Activated CD8-positive, alpha-beta memory T cell treated with anti-CD3 and anti-CD28 coated beads, Interleukin-2, amount 50 U/mL, for 1 hour (primary cell): ENCODE measurements around the gene WDR54.

Experiments used
- DNase-seq: peaks from one replicate; pipeline ENCODE4 v3.0.0-alpha.2; 2020; ENCODE audit errors: extremely low read depth

WDR54 gene, protein sequence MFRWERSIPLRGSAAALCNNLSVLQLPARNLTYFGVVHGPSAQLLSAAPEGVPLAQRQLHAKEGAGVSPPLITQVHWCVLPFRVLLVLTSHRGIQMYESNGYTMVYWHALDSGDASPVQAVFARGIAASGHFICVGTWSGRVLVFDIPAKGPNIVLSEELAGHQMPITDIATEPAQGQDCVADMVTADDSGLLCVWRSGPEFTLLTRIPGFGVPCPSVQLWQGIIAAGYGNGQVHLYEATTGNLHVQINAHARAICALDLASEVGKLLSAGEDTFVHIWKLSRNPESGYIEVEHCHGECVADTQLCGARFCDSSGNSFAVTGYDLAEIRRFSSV

DNA sequence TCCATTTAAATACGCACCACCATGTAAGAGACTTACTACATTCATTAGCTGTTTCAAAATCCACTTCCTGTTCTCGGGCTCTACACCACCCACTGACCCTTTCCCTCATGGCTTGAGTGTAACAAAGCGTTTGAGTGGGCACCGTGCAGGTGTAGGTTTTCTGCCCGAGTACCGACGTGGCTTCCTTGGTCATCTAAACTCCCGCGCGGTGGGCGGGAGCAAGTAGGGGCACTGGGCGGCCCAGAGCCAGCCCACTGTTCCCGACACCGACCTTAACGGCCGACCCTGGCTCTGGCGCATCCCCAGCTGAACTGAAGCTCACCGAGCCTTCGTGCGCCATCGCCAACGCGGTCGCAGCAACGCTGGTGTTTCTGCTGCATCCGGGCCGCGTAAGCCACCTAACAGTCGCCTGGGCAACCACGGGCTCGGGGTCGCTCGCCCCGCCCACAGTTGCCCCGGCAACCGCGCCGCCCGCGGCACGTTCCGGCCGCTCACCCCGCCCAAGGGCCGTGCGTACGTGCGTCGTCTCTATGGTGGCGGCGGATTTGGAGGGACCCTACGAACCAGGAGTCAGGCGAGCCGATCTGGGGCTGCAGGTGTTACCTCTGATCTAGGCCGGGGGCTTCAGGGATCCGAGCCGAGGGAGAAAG, at the start of gene WDR54, which contains the start of gene C2orf81:
TSS of gene WDR54 (plus strand) at position 510 of the 650 bp plus-strand sequence. CDS start 424 bp downstream, outside the sequence.
TSS of gene C2orf81 (minus strand) at position 399 of the 650 bp plus-strand sequence. CDS start at position 340, 59 bp downstream.
- DNase-seq: peak; percentile 80

DNA sequence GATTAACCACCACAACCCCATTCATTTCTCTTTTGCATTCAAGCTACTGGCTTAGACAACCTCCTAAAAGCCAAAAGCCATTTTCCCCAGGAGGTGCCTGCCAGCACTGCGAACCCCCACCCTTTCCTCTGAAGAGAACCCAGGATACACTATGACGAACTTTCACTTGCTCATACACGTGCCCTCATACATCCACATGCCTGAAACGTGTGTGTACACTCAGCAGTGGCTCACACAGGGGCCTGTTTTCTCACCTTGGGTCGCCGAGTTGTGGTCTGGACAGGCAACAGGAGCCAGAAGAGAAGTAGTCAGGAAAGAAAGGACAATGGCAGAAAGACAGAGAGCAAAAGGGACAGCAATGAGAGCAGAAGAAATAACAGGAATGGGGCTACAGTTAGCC, 48.9 kb upstream of the WDR54 start:
- no peak for DNase-seq

DNA sequence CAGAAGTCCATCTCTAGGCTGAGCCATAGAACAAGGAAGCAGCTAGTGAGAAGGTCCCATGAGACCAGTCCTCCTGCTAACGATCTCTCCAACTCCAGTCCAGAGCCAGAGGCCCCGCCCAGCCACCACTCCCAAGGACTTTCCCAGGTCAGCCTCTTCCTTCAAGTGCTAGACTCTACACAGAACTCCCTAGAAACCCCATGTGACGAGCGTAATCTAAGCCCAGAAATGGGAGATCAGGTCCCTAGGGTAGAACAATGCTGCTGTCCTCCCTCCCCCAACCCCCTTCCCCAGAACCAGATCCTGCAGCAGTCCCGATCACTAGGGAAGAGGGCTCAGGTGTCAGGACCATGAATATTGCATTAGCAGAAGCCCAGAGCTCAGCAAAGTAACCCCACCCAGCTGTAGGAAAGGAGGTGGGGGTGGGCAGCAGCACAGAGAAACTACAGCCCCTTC, 48.3 kb upstream of the WDR54 start:
- no peak for DNase-seq

DNA sequence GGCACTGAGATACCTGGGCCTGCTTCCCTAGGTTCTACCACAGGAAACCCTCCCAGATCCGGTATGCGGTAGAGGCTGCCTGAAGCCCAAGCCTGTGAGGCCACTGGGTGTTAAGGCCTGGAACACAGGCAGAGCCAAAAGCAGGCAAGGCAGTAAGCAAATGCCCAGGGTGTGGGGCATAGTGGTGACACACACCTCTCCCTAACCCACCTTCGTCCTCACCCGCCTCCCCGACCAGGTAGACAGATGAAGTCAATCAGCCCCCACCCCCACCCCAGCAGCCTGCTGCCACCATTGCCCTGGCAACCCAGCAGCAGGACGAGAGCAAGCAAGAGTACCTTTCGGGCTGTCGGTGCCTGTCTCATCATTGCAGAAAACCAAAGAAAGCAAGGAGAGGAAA, 47.5 kb upstream of the WDR54 start:
- no peak for DNase-seq

DNA sequence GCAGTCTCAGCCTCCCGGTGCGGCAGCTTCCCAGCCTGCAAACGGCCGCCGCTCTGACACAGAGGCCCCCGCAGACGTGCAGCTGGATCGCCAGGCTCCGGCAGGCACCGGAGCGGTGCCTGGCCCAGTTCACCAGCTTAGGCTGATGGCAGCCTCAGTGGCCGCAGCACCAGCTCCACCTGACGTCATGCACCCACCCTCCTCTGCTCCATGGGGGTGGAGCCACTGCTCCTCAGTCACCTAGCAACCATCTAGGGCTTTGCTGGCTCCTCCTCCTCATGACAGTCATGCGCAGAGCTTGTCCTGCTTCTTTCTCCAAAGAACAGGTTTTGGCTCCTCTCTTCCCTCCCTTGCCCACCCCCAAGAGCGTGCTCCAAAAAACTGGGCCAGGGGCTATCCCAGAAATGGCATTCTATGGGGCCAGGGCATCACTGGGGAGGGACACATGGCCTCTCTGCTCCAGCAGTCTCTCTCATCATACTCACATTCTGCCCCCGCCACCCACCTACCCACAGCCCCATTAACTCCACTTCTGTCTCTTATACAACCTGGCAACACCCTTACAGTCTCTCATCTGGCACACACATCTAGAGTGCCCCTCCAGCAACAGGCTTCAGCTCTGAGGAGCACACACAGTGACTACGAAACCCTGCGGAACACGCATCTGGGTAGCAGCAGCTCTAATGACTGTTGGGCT, 46.9 kb upstream of the WDR54 start:
- DNase-seq: no peak

DNA sequence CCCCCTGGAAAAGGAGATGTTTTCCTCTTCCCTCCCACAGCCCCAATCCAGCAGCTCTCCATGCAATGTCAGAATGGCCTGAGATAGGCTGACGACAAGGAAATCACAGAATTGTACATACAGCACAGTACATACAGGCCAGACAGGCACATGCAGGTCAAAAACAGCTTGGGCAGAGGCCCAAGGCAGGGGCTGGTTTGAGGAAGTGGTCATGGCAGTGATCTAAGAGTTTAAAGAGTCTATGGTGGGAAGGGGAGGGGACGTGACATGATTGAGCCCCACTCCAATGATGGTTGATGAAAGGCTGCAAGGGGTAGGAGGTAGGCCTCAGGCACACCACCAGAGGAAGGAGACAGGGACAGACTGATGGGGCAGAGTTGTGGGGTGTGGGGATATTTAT, 45.7 kb upstream of the WDR54 start:
- no peak for DNase-seq

DNA sequence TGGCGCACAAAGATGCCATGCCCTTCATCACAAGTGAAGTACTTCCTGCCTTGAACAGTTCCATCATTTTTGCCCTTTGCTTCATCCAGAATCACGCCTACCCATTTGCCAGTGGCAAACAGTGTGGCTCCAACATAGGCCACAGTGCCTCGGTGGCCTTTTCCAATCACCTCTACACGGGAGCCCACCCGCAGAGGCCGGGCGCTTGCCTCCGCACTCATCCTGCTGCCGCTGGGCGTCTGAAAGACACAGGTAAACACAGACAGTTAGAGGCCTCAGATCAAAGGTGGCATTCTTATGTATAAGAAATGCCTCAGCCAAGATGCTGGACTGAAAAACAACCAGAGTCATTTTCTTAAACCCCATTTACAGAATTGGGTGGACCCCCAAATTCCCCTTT, 43.5 kb upstream of the WDR54 start:
- no peak for DNase-seq

DNA sequence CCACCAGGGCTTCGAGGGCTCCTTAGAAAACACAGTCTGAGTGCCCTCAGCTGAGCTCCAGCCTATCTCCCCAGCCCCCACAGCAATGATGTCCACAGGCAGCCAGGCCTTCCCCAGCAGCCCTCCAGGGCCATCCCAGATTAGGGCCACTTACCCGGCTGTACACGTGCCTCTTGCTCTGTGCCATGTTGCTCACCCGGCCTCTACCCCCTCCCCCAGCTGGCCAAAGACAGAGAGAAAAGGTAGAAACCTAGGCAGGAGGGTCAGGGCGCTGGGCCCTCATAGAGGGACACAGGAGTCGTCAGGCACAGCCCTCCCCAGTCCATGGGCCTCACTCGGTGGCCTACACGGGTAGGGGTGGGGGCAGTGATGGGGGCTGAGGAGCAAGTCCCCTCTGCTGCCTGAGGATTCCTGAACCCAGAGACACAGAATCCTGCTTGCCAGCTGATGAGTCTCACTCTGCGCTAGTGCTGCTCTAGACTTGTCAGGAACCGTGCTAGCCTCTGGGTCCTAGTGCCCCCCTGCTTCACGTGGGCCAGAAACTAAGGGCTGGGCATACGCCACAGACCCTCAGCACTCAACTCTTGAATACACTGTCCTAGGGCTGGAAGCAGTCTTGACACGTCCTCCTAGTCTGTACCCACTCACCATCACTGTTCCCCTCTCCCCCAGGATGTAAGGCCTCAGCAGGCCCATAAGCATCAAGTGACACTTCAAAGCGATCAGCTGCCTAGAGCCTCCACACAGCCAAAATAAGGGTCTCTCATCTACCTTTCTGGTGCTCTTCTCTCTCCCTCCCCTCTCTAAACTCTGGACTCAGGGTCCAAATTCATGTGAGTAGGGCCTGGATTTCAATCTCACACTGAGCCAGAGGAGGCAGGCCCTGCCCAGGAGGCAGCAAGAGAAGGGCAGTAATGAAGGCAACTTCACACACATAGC, 41.4 kb upstream of the WDR54 start, which contains the start of gene DCTN1:
TSS of gene DCTN1 (minus strand) at position 461 of the 939 bp plus-strand sequence. CDS start at position 187, 274 bp downstream.
- no peak for DNase-seq

DNA sequence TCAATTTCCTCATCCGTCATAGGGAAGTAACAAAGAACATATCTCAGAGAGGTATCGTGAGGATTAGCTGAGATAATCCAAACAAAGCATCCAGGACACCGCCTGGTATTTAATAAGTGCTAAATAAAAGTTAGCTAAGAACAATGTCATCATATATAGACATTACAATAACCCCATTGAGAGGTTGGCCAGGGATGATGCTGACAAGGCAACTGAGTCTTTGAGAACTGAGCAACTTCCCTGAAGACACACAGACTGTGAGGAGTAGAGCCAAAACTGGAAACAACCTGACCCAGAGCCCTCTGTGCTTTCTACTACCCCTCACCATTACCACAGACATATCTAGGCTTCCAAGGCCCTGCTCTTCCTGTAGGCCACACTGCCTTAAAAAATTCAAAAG, 39.8 kb upstream of the WDR54 start:
- no peak for DNase-seq

DNA sequence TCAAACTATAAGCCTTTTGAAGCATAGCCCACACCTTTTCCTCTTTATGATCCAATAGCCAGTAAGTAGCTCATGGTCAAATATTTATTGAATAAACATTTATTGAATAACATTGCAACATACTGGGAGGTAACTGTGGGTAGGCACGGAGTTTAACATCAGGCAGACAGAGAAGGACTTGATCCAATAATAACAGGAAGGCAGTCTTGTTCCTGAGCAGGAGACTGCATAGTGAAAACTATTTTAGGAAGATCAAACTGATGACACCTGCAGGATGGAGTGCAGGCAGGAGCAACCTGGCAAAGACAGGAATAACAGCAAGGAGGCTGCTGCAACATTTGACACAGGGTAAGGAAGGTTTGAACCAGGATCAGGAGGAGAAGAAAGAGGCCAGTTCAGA, 38.3 kb upstream of the WDR54 start:
- no peak for DNase-seq

DNA sequence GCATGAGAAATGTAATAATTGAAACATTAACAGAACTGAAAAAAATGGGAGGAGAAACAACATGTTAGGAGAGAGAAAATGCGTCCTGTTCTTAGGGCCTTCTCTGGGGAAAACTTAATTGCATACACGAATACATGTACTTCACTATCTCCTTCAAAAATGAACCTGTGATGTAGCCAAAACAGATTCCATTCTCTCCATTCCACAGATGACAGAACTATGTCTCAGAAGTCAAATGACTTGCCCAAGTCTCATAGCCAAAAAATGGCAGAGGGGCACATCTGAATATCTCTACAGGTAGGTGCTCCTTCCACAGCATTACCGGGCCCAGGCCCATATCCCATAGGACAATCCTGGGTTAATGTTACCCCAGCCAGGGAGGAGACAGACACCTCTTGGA, 37.5 kb upstream of the WDR54 start:
- DNase-seq: no peak

DNA sequence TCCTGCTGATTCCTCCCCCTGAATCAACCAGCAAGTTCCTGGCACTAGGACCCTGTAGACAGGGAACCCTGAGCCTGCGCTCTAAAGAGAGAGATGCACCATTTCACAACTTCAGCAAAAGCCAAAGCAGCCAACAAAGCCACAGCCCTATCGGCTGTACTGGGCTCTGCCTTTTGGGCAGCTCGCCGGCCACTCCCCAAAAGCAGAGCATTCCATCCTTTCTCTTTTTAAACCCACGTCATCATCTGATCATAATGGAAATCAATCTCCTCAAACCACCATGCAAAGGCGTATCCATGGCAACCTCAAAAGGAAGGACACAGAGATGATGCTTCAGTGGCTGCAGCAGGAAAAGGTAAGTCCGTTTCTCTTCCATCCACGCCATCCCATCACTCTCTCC, 36.1 kb upstream of the WDR54 start:
- DNase-seq: no peak

DNA sequence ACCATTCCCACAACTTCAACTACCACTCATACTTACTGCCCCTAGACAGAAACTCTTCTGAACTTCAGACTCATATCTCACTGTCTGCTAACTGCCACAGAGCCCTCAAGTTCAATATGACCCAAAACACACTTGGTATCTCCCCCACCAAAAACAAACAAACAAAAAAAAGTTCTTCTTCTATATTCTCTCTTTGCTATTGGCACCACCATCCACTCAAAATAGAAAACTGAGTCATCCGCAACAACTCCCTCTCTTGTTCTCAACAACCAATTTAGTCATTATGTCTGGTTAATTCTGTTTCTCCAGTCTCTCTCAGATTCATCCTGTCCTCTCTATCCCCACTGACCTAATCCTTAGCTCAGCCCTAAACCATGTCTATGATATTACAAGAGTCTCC, 34.2 kb upstream of the WDR54 start:
- no peak for DNase-seq

DNA sequence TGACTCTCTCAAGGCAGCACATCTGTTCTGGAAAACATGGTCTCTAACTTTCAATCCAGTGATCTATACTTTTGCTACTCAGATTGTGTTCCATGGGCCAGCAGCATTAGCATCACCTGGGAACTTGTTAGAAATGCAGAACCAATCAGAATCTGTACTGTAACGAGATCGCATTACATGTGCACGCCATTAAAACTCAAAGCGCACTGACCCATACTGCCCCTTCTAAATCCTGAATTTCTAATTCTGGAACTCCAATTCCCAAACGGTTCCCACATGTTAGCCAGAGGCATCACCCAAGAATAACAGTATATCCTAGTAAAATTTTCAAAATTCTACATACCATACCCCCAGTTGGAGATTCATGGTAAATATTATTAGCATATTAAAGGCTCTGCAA, 30.9 kb upstream of the WDR54 start:
- DNase-seq: no peak

DNA sequence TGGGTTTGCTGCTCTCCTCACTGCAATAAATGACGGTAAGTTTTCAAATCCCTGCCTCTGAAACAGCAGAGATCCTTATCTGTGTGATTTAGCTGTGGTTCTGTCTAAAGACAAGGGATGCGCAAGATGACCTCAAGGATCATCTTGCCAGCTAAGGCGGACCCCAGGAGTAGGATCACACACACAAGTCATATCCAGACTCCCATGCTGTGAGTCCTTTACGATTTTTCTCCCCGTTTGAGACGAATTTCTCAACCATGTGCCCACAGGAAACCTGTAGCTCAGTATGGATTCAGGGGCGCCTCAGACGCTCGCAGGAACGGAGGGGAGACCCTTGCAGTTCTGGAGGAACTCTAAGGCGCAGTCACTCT, 30.3 kb upstream of the WDR54 start:
- no peak for DNase-seq

DNA sequence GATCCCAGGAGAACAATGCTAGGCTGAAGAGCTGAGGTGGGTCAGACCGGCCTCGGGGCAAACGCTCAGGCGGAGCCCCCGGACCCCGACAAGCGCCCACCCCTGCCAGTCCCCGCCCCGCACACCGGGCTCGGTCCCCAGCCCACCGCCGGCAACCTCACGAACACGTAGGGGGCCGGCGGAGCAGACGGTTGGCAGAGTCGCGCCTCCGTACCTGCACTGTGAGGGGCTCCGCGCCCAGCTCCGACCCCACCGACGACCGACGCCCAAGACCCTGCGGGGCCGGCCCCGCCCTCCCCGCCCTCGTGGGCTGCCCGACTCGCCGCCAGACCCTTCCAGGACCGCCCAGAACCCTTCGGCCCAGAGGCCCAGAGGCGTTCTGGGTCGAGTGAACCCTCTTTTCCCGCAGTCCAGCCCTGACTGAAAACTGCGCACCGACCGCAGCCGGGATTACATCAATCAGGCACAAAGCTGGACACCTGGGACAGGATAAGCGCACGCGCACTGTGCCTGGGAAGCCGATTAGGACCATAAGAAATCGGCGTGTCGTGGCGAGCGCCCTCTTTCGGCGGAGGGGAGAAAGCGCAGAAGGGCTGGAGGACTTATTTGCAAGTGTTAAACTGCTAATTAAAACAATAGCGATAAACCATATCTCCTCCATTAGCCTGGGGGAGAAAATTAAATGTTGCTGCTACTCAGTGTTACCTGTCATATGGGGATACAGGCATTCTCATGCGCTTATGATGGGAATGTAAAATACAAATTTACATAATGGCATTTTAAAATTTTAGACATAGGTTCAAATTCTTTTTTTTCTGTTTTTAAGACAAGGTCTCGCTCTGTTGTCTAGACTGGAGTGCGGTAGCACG, 29.7 kb upstream of the WDR54 start:
- DNase-seq: peak; percentile 89

DNA sequence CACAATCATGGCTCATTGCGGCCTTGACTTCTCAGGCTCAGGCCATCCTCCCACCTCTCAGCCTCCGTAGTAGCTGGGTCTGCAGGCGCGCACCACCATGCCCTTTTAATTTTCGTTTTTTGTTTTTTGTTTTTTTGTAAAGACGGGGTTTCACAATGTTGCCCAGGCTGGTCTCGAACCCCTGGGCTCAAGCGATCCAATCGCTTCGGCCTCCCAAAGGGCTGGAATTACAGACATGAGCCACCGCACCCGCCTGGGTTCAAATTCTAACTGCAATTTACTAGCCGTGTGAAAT, 29.1 kb upstream of the WDR54 start:
- no peak for DNase-seq

DNA sequence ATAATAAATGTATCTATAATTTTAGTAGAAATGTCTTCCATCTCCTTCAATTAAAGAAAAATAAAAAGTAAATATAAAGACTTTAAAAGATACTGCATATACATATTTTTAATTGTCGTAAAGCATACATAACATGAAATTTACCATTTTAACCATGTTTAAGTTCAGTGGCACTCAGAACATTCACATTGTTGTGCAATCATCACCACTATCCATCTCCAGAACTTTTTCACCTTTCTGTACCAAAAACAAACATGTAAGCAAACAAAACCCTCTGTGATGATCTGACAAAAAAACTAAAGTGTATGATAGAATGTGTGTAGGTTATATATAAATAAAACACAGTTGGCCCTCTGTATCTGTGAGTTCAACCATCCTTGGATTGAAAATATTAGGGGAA, 28.0 kb upstream of the WDR54 start:
- DNase-seq: no peak

DNA sequence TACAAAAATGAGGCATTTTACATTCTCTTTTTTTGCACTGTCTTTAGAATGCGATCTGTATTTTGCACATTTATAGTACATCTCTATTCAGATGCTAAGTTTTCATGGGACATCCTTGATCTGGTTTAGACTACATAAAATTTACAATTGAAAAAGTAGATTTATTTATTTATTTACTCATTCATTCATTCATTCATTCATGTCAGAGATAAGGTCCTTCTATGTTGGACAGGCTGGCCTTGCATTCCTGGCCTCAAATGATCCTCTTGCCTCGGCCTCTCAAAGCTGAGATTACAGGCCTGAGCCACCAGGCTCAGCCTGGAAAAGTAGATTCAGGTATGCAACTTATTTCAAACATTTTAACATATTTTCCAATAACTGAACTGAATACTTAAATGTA, 25.4 kb upstream of the WDR54 start:
- no peak for DNase-seq

DNA sequence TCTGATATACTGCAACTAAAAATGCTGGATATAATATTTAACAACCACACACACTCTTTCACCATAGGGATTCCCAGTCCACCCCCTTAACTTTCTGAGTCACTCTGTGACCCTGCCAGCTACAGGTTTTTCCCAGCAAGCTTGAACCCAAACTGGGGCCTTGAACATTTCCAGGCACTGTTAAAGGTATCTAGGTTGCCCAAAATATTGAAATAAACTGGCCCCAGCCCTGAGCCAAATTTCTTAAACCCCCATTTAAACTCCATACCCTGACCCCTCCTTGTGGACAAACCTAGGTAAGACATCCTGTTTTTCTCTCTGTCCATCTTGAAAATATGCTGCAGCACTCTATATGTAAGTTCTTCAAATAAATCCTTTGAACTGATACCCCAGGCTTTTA, 21.7 kb upstream of the WDR54 start:
- DNase-seq: no peak

DNA sequence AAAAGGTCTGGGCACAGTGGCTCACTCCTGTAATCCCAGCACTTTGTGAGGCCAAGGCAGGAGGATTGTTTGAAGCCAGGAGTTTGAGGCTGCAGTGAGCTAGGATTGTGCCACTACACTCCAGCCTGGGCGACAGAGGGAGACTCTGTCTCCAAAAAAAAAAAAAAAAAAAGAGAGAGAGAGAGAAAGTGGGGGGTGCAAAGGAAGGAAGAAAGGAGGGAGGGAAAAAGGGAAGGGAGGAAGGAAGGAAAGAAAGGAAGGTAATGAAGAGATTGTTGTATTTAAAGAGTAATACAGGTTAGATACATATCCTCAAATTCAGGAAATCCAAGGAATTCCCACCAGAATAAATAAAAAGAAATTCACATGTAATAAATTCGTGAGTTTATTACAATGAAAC, 19.6 kb upstream of the WDR54 start:
- DNase-seq: no peak
